Activated CD8-positive, alpha-beta memory T cell treated with anti-CD3 and anti-CD28 coated beads, Interleukin-2, amount 10 ng/mL, durations not matched to agents 7 days and 5 days (primary cell): ENCODE results near the gene ASNS. TPM values are rescaled to one million over a fixed set of nuclear protein-coding genes. Genes with fewer than 3 reads are reported as not detected.

Source experiments
- ATAC-seq: fragments of 150-1000 bp; cut with Tn5 transposase; one replicate; pipeline ENCODE4 v1.10.0; 2021; ENCODE audit warnings: moderate library complexity
- CTCF ChIA-PET: fragments of 350-600 bp; sonication (Branson Sonifier 250); formaldehyde crosslinking; loops from one replicate; lab custom pipeline; 2021; ENCODE audit warnings: antibody characterized with exemption; lab: Charles Lee
- DNase-seq: peaks from one replicate; pipeline ENCODE4 v3.0.0-alpha.2; 2020
- H3K27ac Mint-ChIP-seq: one replicate; pipeline ENCODE4 v1.8.0; 2021; ENCODE audit warnings: mild to moderate bottlenecking, mixed read lengths
- H3K27me3 Mint-ChIP-seq: one replicate; pipeline ENCODE4 v1.8.0; 2021; ENCODE audit warnings: mixed read lengths
- H3K36me3 Mint-ChIP-seq: one replicate; pipeline ENCODE4 v1.8.0; 2021; ENCODE audit warnings: mild to moderate bottlenecking, mixed read lengths
- H3K4me1 Mint-ChIP-seq: one replicate; pipeline ENCODE4 v1.8.0; 2021; ENCODE audit warnings: mixed read lengths
- H3K4me3 Mint-ChIP-seq: one replicate; pipeline ENCODE4 v1.8.0; 2021; ENCODE audit warnings: mild to moderate bottlenecking, moderate library complexity, mixed read lengths
- H3K9me3 Mint-ChIP-seq: one replicate; pipeline ENCODE4 v1.8.0; 2022; ENCODE audit warnings: low read depth, mixed read lengths
- total RNA-seq, 2 experiments: library from RNA; stranded (reverse); gene quantifications; one replicate each; pipeline ENCODE4 v1.2.3, GENCODE V29; 2021

Gene ASNS
- total RNA-seq, 2 experiments from 2014 or later, result 60.1 to 92.5 TPM

GRCh38 chr7:97818066-97818663, 54.0 kb downstream of the ASNS start:
- DNase-seq (no peak), ATAC-seq (no peak)
- H3K4me1 Mint-ChIP-seq, result no peaks in the 10 kb centered on the region
- H3K9me3 Mint-ChIP-seq, result no peaks in the 10 kb centered on the region
- no peak overlapping the region for H3K27ac Mint-ChIP-seq
- H3K36me3 Mint-ChIP-seq, result no peaks in the 10 kb centered on the region
- CTCF ChIA-PET, result no interaction called here
- H3K27me3 Mint-ChIP-seq, result peaks cover 8% of the 10 kb centered on the region
- no peak overlapping the region for H3K4me3 Mint-ChIP-seq

Other genes with a start within 250 kb of the ASNS start
- not detected for gene TAC1, start 140.3 kb downstream of the ASNS start, total RNA-seq
- gene OCM2, start 117.8 kb upstream of the ASNS start, total RNA-seq, result not detected
- gene LMTK2, start 234.5 kb upstream of the ASNS start, total RNA-seq, result 1 to 10 TPM; 8.5 to 9.6 TPM